GM18907 (cell line): ENCODE results near the gene KIF15.
"Not testable (repeated sequence)": the region's sequence is repeated elsewhere in the genome, so short reads cannot be mapped to it uniquely, and the experiment has no call there.

ENCODE experiments used
- ATAC-seq: cut with Tn5 transposase; IDR thresholded peaks from one replicate; pipeline ENCODE4 v1.9.1; 2021; ENCODE audit warnings: mild to moderate bottlenecking, moderate library complexity; ENCODE audit not compliant: unreplicated experiment

The KIF15 gene

GRCh38 chr3:44825264-44825925 lies 63.8 kb downstream of the KIF15 start:
- no peak for ATAC-seq

GRCh38 chr3:44827196-44827595 lies 65.6 kb downstream of the KIF15 start:
- ATAC-seq, result no peak

DNA sequence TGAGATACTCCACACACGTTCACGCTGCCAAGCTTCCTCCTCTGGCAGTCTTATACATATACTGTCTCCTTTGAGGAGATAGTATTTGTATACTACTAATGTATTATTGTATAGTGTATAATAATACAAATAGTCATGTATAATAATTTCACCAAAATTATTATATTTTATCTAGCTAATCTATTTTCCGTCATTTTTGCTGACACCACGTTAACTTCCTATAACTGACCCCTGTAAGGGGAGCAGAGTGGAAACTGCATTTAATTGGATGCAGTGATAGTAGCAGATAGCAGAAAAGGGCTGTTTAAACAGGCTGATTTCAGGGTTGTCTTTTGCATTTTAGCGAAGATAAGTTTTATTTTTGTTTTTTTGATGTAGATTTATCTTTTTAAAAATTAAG lies 69.6 kb downstream of the KIF15 start:
- ATAC-seq, result no peak

DNA sequence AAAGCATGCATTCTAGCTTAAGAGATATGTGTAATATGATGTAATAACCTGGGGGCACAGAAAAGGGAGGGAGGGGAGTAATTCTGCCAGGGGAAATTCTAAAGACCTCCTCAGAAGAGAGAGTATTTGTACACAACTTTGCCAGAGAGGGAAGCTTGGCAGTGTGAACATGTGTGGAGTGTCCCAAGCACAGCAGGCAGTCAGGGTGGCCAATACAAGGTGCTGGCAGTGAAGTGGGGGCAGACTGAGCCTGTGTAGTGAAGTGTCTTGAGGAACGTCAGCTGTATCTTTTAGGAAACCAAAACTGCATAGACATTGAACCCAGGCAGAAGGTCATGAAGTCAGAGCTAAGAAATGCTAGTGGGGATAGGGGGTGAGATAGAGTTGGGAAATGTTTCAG lies 70.4 kb downstream of the KIF15 start:
- no peak for ATAC-seq

DNA sequence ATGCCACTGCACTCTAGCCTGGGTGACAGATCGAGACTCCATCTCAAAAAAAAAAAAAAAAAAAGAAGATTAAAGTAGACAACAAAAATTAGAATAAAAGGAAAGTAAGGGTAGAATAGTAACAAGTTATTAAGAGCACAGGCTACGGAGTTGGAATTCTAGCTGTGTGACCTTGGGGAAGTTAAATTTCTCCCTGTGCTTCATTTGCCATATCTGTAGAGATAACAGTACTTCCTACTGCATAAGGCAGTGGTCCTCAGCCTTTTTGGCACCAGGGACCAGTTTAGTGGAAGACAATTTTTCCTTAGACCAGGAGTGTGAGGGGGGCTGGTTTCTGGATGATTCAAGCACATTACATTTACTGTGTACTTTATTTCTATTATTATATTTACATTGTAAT lies 71.4 kb downstream of the KIF15 start:
- no peak for ATAC-seq

- no peak for ATAC-seq
Measured at GRCh38 chr3:44833394-44833793, 71.8 kb downstream of the KIF15 start.

DNA sequence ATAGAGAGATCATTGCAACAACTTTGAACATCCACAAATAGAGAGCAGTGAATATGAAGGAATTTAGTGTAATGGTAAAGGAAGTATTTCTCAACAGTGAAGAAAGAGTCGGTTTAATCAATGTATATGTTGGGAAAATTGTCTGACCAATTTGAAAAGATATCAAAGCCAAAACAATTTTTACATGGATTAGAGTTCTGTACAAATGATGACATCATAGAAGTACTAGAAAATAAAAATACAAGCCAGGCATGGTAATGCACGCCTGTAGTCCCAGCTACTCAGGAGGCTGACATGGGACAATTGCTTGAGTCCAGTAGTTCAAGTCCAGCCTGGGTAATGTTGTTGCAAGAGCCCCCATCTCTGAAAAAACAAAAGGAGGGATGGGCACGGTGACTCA lies 74.1 kb downstream of the KIF15 start:
- no peak for ATAC-seq

- ATAC-seq, result no peak
Measured at GRCh38 chr3:44842376-44842775, 80.8 kb downstream of the KIF15 start.

- ATAC-seq, result no peak
Measured at GRCh38 chr3:44845528-44846520, 84.2 kb downstream of the KIF15 start.

DNA sequence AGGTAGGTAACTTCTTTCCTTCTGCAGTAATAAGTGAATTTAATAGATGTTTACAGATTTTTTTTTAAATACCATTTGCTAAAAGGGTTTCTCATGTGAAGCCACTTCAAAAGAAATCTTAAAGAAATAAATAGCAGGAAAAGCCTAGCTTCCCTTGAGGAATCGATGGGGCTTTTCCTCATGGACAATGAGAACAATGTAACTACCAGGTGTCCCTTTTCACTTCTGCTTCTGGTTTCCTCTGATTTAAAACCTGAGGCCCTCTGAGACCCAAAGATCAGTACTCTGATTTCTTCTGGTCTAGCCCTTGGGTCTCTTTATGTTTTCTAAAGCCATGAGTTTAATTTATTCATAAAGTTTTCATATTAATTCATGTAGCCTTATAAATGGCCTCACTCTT lies 87.0 kb downstream of the KIF15 start:
- ATAC-seq, result no peak

- not testable (repeated sequence) for ATAC-seq
Measured at GRCh38 chr3:44856663-44857062, 95.1 kb downstream of the KIF15 start.

DNA sequence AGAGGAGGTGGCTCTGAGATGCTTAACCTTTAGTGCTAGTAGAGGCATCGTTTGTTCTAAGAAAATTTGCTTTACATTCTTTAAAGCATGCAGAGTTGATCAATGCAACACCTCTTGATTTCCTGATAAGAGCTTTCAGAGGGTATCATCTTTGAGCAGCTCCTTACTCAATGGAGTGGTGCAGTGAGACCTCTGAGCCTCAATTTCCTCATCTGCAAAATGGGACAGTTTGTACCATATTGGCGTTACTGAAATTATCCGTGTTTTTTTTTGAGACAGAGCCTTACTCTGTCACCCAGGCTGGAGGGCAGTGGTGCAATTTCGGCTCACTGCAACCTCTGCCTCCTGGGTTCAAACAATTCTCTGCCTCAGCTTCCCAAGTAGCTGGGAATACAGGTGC lies 98.5 kb downstream of the KIF15 start:
- no peak for ATAC-seq

GRCh38 chr3:44861412-44862225 lies 100.0 kb downstream of the KIF15 start, which contains the start of gene TMEM42:
Gene TMEM42, plus strand, starts transcription at chr3:44861912. Its CDS starts 13 bp downstream, at chr3:44861925.
- ATAC-seq, result peak; percentile 94

DNA sequence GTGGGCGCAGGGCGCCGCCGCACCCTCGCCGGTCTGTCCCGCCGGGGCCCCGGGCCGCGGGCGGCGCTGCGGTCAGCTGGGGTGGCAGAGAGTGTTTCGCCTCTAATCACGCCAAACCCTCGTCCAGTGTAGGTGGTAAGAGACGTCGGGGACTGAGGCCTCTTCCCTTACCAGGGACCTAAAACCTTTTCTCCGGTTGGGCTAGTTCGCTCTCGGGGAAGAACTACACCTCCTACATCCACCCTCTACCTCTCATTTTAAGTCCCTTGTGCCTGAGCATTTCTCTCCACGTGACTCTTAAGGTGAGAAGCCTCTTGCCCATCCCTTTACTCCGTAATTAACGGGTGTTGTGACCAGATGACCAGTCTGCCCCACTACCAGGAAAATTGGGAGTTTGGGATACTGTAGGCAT lies 100.6 kb downstream of the KIF15 start:
- peak; percentile 29 for ATAC-seq

- ATAC-seq, result no peak
Measured at GRCh38 chr3:44865272-44866035, 103.9 kb downstream of the KIF15 start.

DNA sequence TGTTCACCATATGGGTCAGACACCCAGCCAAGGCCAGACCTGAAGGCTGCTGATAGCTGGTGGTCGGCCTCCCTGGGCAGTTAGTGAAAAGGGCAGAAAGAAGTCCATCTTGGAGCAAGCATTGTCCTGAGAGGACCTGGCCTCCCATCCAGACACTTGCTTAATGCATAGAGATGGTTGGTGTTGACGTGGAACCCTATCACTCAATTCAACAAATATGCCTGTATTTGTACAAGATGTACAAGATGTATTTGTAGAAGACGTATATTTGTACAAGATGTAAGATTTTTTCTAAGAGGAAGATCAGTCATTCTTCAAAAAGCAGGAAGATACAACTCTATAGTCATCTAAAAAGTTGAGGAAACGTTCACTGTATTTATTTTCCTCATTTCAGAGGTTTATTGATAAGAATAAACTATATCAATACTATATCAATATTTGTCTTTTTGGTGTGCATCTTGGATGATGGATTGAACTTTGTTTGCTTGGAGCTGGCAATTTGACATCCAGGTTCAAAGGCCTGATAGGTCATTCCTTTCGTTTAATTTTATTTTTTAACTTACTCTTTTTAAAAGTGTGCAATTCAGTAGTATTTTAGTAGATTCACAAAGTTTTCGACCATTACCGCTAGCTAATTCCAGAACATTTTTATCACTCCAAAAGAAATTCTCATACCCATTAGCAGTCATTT lies 106.0 kb downstream of the KIF15 start:
- no peak for ATAC-seq

DNA sequence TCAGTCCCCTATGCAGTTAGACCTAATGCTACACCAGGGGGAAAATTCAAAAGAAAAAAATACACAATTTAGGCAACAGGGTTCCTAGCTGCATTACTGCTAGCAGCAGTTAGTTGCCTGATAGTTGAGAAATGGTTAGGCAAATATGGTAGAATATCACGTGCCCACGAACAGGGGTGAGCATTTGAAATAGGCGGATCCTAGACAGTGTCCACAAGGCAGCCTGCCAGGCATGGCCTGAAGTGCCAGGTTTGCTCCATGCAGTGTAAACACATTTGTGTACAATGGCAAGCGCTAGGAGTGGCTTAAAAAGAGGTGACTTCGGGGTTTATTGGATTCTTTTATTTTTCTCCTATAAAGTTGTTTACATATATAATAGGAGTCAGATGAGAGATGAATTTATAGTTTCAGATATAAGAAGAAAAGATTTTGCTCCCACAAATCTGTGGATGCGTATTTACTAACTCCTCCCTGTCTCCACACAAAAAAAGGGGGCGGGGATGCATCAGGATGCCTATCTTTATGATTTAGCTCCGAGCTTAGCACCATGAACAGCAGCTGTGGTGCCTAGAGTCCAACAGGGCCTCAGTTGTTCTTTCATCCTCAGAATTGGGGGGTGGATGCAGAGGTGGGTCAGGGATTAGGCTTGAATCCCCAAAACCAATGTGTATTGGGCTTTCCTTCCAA lies 108.9 kb downstream of the KIF15 start:
- no peak for ATAC-seq

DNA sequence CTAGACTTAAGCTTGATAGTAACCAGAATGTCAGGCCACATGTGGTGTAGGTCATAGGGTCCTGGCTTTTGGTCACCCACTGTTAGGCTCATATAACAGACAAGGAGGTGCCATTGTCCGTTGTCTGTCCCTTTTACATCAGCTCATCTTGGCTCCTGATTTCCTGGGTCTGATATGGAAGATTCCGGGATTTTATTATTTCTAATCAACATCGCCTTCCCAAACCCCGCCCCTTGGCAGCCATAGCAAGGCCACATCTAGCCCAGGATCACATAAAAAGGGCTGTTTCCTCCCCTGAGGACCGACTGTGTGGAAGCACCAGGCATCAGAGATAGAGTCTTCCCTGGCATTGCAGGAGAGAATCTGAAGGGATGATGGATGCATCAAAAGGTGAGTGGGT lies 112.7 kb downstream of the KIF15 start, which contains the start of gene TGM4:
TGM4 (plus strand) TSS at position 301 of the 400 bp plus-strand sequence; CDS start at position 372, 71 bp downstream.
- ATAC-seq, result no peak

- ATAC-seq, result no peak
Measured at GRCh38 chr3:44875596-44875995, 114.0 kb downstream of the KIF15 start.
